CD14-positive monocyte (primary cell): Measurements from ENCODE around the gene TRPV5. TPM values are rescaled to one million over a fixed set of nuclear protein-coding genes. Genes with fewer than 3 reads are reported as not detected.
A peak's percentile ranks its signal among the peaks of the same experiment; 100 is the strongest.

ENCODE experiments used
- DNase-seq, 3 donors: peaks; one replicate each; pipeline ENCODE4 v3.0.0-alpha.2; 2011 to 2022
- H2AFZ ChIP-seq: 2 replicates; pipeline ENCODE4 v1.6.0; 2012; ENCODE audit warnings: mild to moderate bottlenecking, low read depth, low read length, inconsistent platforms; ENCODE audit not compliant: insufficient read depth, poor library complexity, severe bottlenecking
- H3K27ac ChIP-seq, 2 donors: 1 replicate in 1 of 2; 2 replicates in 1 of 2; pipeline ENCODE4 v1.5.1; 2012 to 2013; ENCODE audit warnings: low read length in 2 of 2, control low read depth in 1 of 2, inconsistent platforms in 1 of 2, low read depth in 1 of 2, mild to moderate bottlenecking in 1 of 2
- H3K27me3 ChIP-seq, 2 donors: one replicate each; pipeline versions ENCODE4 v1.6.0 to v1.6.1; 2011 to 2013; ENCODE audit warnings: low read length in 2 of 2; ENCODE audit not compliant: control insufficient read depth in 2 of 2, insufficient read depth in 2 of 2
- H3K36me3 ChIP-seq, 2 donors: replicated peaks in 1 of 2; 1 replicate in 1 of 2; 2 replicates in 1 of 2; pipeline versions ENCODE4 v1.5.1 to v1.6.1; 2012 to 2013; ENCODE audit warnings: low read length in 2 of 2, control low read depth in 1 of 2, inconsistent platforms in 1 of 2, mild to moderate bottlenecking in 1 of 2; ENCODE audit not compliant: insufficient read depth in 2 of 2, control insufficient read depth in 1 of 2
- H3K4me1 ChIP-seq, 2 donors: 1 replicate in 1 of 2; 2 replicates in 1 of 2; pipeline versions ENCODE4 v1.5.1 to v1.6.1; 2012 to 2013; ENCODE audit warnings: low read length in 2 of 2, control low read depth in 1 of 2, inconsistent platforms in 1 of 2, mild to moderate bottlenecking in 1 of 2, moderate library complexity in 1 of 2; ENCODE audit not compliant: insufficient read depth in 2 of 2, control insufficient read depth in 1 of 2
- H3K4me2 ChIP-seq: replicated peaks from 2 replicates; pipeline ENCODE3; 2012; ENCODE audit warnings: low read length, moderate library complexity, mild to moderate bottlenecking; ENCODE audit not compliant: poor library complexity, severe bottlenecking; ENCODE audit errors: extremely low read depth
- H3K4me3 ChIP-seq, 3 experiments: fragments of 200-600 bp in 1 of 3; sonication (generic) in 1 of 3; replicated peaks in 1 of 3; 1 replicate in 2 of 3; 2 replicates in 1 of 3; pipeline ENCODE4 v1.5.1; 2011 to 2013; ENCODE audit warnings: low read length in 3 of 3, mild to moderate bottlenecking in 3 of 3, control low read depth in 2 of 3, low read depth in 2 of 3, inconsistent platforms in 1 of 3, moderate library complexity in 1 of 3
- H3K79me2 ChIP-seq: 2 replicates; pipeline ENCODE4 v1.6.0; 2012; ENCODE audit warnings: mild to moderate bottlenecking, control low read depth, inconsistent platforms, low read length, moderate library complexity; ENCODE audit not compliant: insufficient read depth
- H3K9ac ChIP-seq: 2 replicates; pipeline ENCODE4 v1.6.0; 2017; ENCODE audit warnings: low read length, mild to moderate bottlenecking; ENCODE audit not compliant: insufficient read depth, poor library complexity, severe bottlenecking
- H3K9me3 ChIP-seq, 2 donors: replicated peaks in 1 of 2; 1 replicate in 1 of 2; 2 replicates in 1 of 2; pipeline versions ENCODE4 v1.5.1 to v1.6.1; 2012 to 2013; ENCODE audit warnings: low read length in 2 of 2, control low read depth in 1 of 2; ENCODE audit not compliant: control insufficient read depth in 1 of 2, insufficient read depth in 1 of 2
- H4K20me1 ChIP-seq: 2 replicates; pipeline ENCODE4 v1.6.0; 2012; ENCODE audit warnings: mild to moderate bottlenecking, low read length, control low read depth, moderate library complexity; ENCODE audit not compliant: insufficient read depth
- H3K27ac Mint-ChIP-seq, 7 donors: one replicate each; pipeline ENCODE4 v1.8.0; 2020; ENCODE audit warnings: mild to moderate bottlenecking in 7 of 7, mixed read lengths in 7 of 7, moderate library complexity in 6 of 7, inconsistent platforms in 2 of 7
- H3K27me3 Mint-ChIP-seq, 3 donors: one replicate each; pipeline ENCODE4 v1.8.0; 2021 to 2022; ENCODE audit warnings: low read depth in 3 of 3, mild to moderate bottlenecking in 3 of 3, mixed read lengths in 3 of 3, moderate library complexity in 3 of 3, inconsistent platforms in 1 of 3
- H3K36me3 Mint-ChIP-seq, 2 donors: one replicate each; pipeline ENCODE4 v1.8.0; 2020; ENCODE audit warnings: mixed read lengths in 2 of 2, inconsistent platforms in 1 of 2, mild to moderate bottlenecking in 1 of 2
- H3K4me1 Mint-ChIP-seq: one replicate; pipeline ENCODE4 v1.8.0; 2020; ENCODE audit warnings: mild to moderate bottlenecking, mixed read lengths
- H3K4me3 Mint-ChIP-seq, 2 donors: one replicate each; pipeline ENCODE4 v1.8.0; 2020; ENCODE audit warnings: mild to moderate bottlenecking in 2 of 2, mixed read lengths in 2 of 2, moderate library complexity in 1 of 2
- H3K9me3 Mint-ChIP-seq, 7 donors: one replicate each; pipeline ENCODE4 v1.8.0; 2020 to 2022; ENCODE audit warnings: mixed read lengths in 7 of 7, mild to moderate bottlenecking in 6 of 7, moderate library complexity in 6 of 7, inconsistent platforms in 2 of 7
- WGBS: methylation state at CpG from one replicate; pipeline ENCODE4 v1.1.5; 2013; ENCODE audit warnings: missing lambda C conversion rate; ENCODE audit not compliant: insufficient coverage; 5-methylcytosine and 5-hydroxymethylcytosine counted together
- intact Hi-C, 2 donors: fragments of 100-400 bp; cut with micrococcal nuclease; formaldehyde crosslinking; loops; one replicate each; pipeline versions ENCODE4 v1.15.0 to v1.15.1; 2023
- polyA plus RNA-seq, 3 donors: library from polyadenylated mRNA; depleted of rRNA in 1 of 3; unstranded in 2 of 3; stranded (reverse) in 1 of 3; fragments of 300-500 nt in 2 of 3; fragments of >200 nt in 1 of 3; fragmentation: Illumina TruSeq in 2 of 3; gene quantifications; 1 replicate in 2 of 3; 2 replicates in 1 of 3; pipeline ENCODE4 v1.2.3, GENCODE V29; 2012 to 2021
- TF ChIP-seq, protein P1 (sequence below): fragments of 200-600 bp; IDR thresholded peaks from one replicate; pipeline ENCODE4 v1.8.0; 2022; ENCODE audit warnings: antibody characterized with exemption, mild to moderate bottlenecking

Gene TRPV5
- polyA plus RNA-seq, 3 donors, result not detected

DNA sequence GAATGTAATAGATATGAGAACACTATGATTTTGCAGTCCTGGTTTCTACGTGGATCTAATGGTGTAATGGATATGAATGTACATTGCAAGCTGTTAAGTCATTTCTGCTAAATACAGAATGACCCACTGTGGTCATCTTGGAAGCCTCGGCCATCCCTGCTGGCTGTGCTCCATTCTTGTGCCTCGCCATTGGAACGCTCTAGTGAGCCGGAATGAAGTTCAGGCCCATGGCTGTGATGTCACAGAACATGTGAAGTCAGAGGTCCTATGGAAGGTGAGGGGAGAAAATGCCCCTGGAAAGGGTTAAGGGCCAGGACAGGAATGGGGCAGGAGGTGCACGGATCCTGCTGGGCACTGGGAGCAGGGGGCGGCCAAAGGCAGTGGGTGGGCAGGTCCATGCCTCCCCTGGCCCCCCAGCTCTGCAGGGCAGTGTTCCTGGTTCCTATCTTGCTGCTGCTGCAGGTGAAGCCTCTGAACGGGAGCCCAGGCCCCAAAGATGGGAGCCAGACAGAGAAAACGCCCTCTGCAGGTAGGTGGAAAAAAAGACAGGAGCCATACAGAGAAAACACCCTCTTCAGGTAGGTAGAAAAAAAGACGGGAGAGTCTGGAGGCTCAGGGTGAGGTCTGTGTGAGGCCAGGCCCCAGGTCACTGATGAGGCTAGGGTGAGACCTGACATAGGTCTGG lies 5.8 kb upstream of the TRPV5 start, which contains the start of gene LLCFC1:
LLCFC1 (plus strand) TSS at position 259 of the 685 bp plus-strand sequence; CDS start at position 397, 138 bp downstream.
- no peak within 1 kb of the TSS for H3K4me2 ChIP-seq
- H3K4me3 ChIP-seq, result no peak within 1 kb of the TSS
- H3K9me3 Mint-ChIP-seq, result peaks cover 0 to 7% (median 0%) of the 10 kb centered on the region in 7 donors
- intact Hi-C loops, result no loop called here
- no peak within 1 kb of the TSS for H2AFZ ChIP-seq
- H3K27me3 ChIP-seq, result no peaks in the 10 kb centered on the region
- H3K36me3 ChIP-seq, result no peaks in the 10 kb centered on the region
- no peaks in the 10 kb centered on the region for H3K4me1 Mint-ChIP-seq
- H3K36me3 Mint-ChIP-seq, result no peaks in the 10 kb centered on the region
- 90% methylated on average over 9 of the region's 10 CpGs for WGBS
- peaks cover 3 to 20% (median 8%) of the 10 kb centered on the region in 3 donors for H3K27me3 Mint-ChIP-seq
- H3K9ac ChIP-seq, result no peak within 1 kb of the TSS
- H3K4me3 Mint-ChIP-seq, result no peak within 1 kb of the TSS
- TF ChIP-seq, protein P1, sequence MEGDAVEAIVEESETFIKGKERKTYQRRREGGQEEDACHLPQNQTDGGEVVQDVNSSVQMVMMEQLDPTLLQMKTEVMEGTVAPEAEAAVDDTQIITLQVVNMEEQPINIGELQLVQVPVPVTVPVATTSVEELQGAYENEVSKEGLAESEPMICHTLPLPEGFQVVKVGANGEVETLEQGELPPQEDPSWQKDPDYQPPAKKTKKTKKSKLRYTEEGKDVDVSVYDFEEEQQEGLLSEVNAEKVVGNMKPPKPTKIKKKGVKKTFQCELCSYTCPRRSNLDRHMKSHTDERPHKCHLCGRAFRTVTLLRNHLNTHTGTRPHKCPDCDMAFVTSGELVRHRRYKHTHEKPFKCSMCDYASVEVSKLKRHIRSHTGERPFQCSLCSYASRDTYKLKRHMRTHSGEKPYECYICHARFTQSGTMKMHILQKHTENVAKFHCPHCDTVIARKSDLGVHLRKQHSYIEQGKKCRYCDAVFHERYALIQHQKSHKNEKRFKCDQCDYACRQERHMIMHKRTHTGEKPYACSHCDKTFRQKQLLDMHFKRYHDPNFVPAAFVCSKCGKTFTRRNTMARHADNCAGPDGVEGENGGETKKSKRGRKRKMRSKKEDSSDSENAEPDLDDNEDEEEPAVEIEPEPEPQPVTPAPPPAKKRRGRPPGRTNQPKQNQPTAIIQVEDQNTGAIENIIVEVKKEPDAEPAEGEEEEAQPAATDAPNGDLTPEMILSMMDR, result no peak
- DNase-seq, result no peak
- no peaks in the 10 kb centered on the region for H3K4me1 ChIP-seq
- H3K9me3 ChIP-seq, result no peaks in the 10 kb centered on the region
- no peaks in the 10 kb centered on the region for H3K79me2 ChIP-seq
- peak within 1 kb of the TSS in 2 of 7 donors; percentile 27 to 31 for H3K27ac Mint-ChIP-seq
- H4K20me1 ChIP-seq, result no peaks in the 10 kb centered on the region
- no peak within 1 kb of the TSS for H3K27ac ChIP-seq

DNA sequence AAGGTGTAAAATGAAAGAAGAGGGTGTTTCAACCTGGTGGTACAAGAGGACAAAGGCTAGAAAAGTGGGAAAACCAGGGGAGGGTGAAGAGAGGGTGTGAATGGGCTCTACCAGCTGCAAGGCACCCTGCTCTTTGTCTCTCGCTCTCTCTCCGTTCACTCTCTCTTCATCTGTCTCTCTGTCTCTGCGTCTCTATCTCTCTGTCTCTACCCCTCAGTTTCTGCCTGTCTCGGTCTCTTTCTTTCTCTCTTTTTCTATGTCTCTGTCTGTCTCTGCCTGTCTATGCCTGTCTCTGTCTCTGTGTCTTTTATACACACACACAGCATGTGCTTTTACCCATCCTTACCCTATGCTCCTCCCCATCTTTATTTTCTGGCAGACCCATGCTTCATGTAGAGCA lies 5.1 kb upstream of the TRPV5 start:
- Histone ChIP-seq H3K36me3 (no peaks in the 10 kb centered on the region), H4K20me1 (no peaks in the 10 kb centered on the region), H3K4me1 (no peaks in the 10 kb centered on the region), H3K9me3 (no peaks in the 10 kb centered on the region), H3K4me3 (no peak overlapping the region), H3K27me3 (no peaks in the 10 kb centered on the region), H3K9ac (no peak overlapping the region), H3K4me2 (no peak overlapping the region), H2AFZ (no peak overlapping the region), H3K79me2 (no peaks in the 10 kb centered on the region), H3K27ac (no peak overlapping the region)
- H3K4me1 Mint-ChIP-seq, result no peaks in the 10 kb centered on the region
- no peak overlapping the region for H3K4me3 Mint-ChIP-seq
- WGBS, result 91% methylated on average over 3 of the region's 4 CpGs
- H3K36me3 Mint-ChIP-seq, result no peaks in the 10 kb centered on the region
- intact Hi-C loops, result no loop called here
- H3K27me3 Mint-ChIP-seq, result peaks cover 3 to 20% (median 7%) of the 10 kb centered on the region in 3 donors
- TF ChIP-seq, protein P1, result no peak
- H3K9me3 Mint-ChIP-seq, result peaks cover 0 to 7% (median 0%) of the 10 kb centered on the region in 7 donors
- peak overlapping the region in 2 of 7 donors; percentile 27 to 31 for H3K27ac Mint-ChIP-seq
- no peak for DNase-seq
